HepG2 (cell line): ENCODE results near the gene MRAP. TPM values are rescaled to one million over a fixed set of nuclear protein-coding genes. Genes with fewer than 3 reads are reported as not detected.
A peak's percentile ranks its signal among the peaks of the same experiment; 100 is the strongest.
"Not testable (repeated sequence)": the region's sequence is repeated elsewhere in the genome, so short reads cannot be mapped to it uniquely, and the experiment has no call there.

Experiments used
- ATAC-seq: fragments of 200-7000 bp; cut with Tn5 transposase; 3 replicates; pipeline ENCODE4 v1.9.1; 2020; ENCODE audit warnings: mild to moderate bottlenecking, moderate library complexity
- BruUV-seq: library from RNA; stranded (reverse); fragments of 400-500 nt; replicated peaks from 2 replicates; lab custom pipeline; 2021; lab: Mats Ljungman, UMichigan
- CTCF ChIA-PET: fragments of 300-600 bp; formaldehyde crosslinking; extraction: SDS; loops from one replicate; lab custom pipeline; 2021; ENCODE audit warnings: low total read pairs, inconsistent platforms, low intra/inter-chr PET ratio; lab: Yijun Ruan, JAX
- POLR2A ChIA-PET: fragments of 350-600 bp; sonication (Branson Sonifier 250); formaldehyde crosslinking; loops from one replicate; lab custom pipeline; 2020; ENCODE audit warnings: antibody characterized with exemption, inconsistent platforms; lab: Yijun Ruan, JAX
- DNase-seq: peaks from one replicate; pipeline ENCODE4 v3.0.0-alpha.2; 2015; ENCODE audit warnings: low spot score
- FAIRE-seq: peaks from 3 replicates; lab custom pipeline; 2011; peaks lifted over from hg19 to GRCh38; lab: Jason Lieb, UNC
- H2AFZ ChIP-seq: one replicate; pipeline ENCODE4 v1.6.1; 2011; ENCODE audit warnings: low read length, inconsistent platforms
- H3K27ac ChIP-seq: fragments of 300-600 bp; 3 replicates; pipeline ENCODE4 v1.8.0; 2011; ENCODE audit warnings: mixed run types, mild to moderate bottlenecking, mixed read lengths, low read length, inconsistent platforms; ENCODE audit not compliant: insufficient read depth; ENCODE audit errors: extremely low read length
- H3K27me3 ChIP-seq, 2 experiments: fragments of 200-600 bp in 1 of 2; 2 replicates in 1 of 2; 3 replicates in 1 of 2; pipeline versions ENCODE4 v1.6.0 to v1.8.0; 2011; ENCODE audit warnings: low read length in 2 of 2, mild to moderate bottlenecking in 2 of 2, moderate library complexity in 2 of 2, inconsistent platforms in 1 of 2; ENCODE audit not compliant: insufficient read depth in 2 of 2, control insufficient read depth in 1 of 2
- H3K36me3 ChIP-seq, 2 experiments: fragments of 200-600 bp in 1 of 2; replicated peaks in 1 of 2; 2 replicates in 1 of 2; 3 replicates in 1 of 2; pipeline versions ENCODE4 v1.5.1 to v1.8.0; 2011; ENCODE audit warnings: low read length in 2 of 2, inconsistent platforms in 1 of 2; ENCODE audit not compliant: insufficient read depth in 2 of 2, control insufficient read depth in 1 of 2
- H3K4me1 ChIP-seq: 2 replicates; pipeline ENCODE4 v1.5.1; 2012; ENCODE audit warnings: low read length, inconsistent platforms; ENCODE audit not compliant: insufficient read depth
- H3K4me2 ChIP-seq: 2 replicates; pipeline ENCODE4 v1.6.0; 2011; ENCODE audit warnings: low read depth, low read length, inconsistent platforms
- H3K4me3 ChIP-seq, 3 experiments: fragments of 200-600 bp in 1 of 3; sonication (generic), shearing (Covaris generic) in 1 of 3; replicated peaks in 1 of 3; 2 replicates each; pipeline ENCODE4 v1.5.1; 2011 to 2016; ENCODE audit warnings: low read length in 3 of 3, inconsistent platforms in 2 of 3, low read depth in 2 of 3, mild to moderate bottlenecking in 2 of 3, control low read depth in 1 of 3, mixed read lengths in 1 of 3; ENCODE audit not compliant: insufficient read depth in 1 of 3
- H3K79me2 ChIP-seq: one replicate; pipeline ENCODE4 v1.6.1; 2011; ENCODE audit warnings: low read length, inconsistent platforms; ENCODE audit not compliant: insufficient read depth
- H3K9ac ChIP-seq: 2 replicates; pipeline ENCODE4 v1.6.0; 2011; ENCODE audit warnings: mild to moderate bottlenecking, low read depth, low read length, inconsistent platforms; ENCODE audit not compliant: insufficient read depth
- H3K9me3 ChIP-seq: 2 replicates; pipeline ENCODE4 v1.5.1; 2012; ENCODE audit warnings: mild to moderate bottlenecking, low read length
- H4K20me1 ChIP-seq: 2 replicates; pipeline ENCODE4 v1.6.0; 2011; ENCODE audit warnings: inconsistent platforms, mild to moderate bottlenecking, low read length, moderate library complexity; ENCODE audit not compliant: insufficient read depth
- ZNF44 ChIP-seq: sonication (generic); formaldehyde crosslinking; IDR thresholded peaks from 2 replicates; pipeline ENCODE4 v1.5.1; 2020; ENCODE audit warnings: mild to moderate bottlenecking, missing genetic modification reagents
- ZNF629 ChIP-seq: sonication (generic); formaldehyde crosslinking; conservative IDR thresholded peaks from 2 replicates; pipeline ENCODE4 v1.5.0; 2020; ENCODE audit warnings: missing genetic modification reagents
- WGBS: methylation state at CpG from one replicate; pipeline ENCODE4 v1.1.6; 2017; ENCODE audit warnings: low lambda C conversion rate; 5-methylcytosine and 5-hydroxymethylcytosine counted together
- in situ Hi-C: cut with HindIII; loops from 2 replicates; pipeline ENCODE4 v1.10.0; 2017; ENCODE audit warnings: low pct_unique_long_range_greater_than_20kb; ENCODE audit not compliant: extremely low pct_ligation_motif_present
- intact Hi-C: fragments of 100-400 bp; cut with micrococcal nuclease; formaldehyde crosslinking; loops from one replicate; pipeline ENCODE4 v1.10.0; 2022; ENCODE audit not compliant: unreplicated experiment
- polyA plus RNA-seq, 8 experiments: library from polyadenylated mRNA; depleted of rRNA in 3 of 8; stranded (reverse) in 7 of 8; unstranded in 1 of 8; fragments of >200 nt; fragmentation: Illumina TruSeq in 4 of 8; extraction: Trizol in 4 of 8; gene quantifications; 2 replicates each; pipeline versions ENCODE4 v1.2.1 to v1.2.3, GENCODE V29; 2011 to 2016; ENCODE audit warnings: low read depth in 4 of 8, missing spikeins in 1 of 8, mixed read lengths in 1 of 8; ENCODE audit not compliant: insufficient read depth in 1 of 8
- total RNA-seq, 5 experiments: library from RNA; depleted of rRNA; stranded (reverse); fragments of >200 nt; fragmentation: Illumina TruSeq; extraction: Trizol; gene quantifications; 2 replicates each; pipeline ENCODE4 v1.2.3, GENCODE V29; 2016; ENCODE audit warnings: low read depth in 1 of 5

Gene MRAP
- total and polyA plus RNA-seq, 2 of the 13 experiments (the other 11 are each of a cell fraction or from before 2014, with no cell fraction given) = 0.46 to 1.2 TPM

DNA sequence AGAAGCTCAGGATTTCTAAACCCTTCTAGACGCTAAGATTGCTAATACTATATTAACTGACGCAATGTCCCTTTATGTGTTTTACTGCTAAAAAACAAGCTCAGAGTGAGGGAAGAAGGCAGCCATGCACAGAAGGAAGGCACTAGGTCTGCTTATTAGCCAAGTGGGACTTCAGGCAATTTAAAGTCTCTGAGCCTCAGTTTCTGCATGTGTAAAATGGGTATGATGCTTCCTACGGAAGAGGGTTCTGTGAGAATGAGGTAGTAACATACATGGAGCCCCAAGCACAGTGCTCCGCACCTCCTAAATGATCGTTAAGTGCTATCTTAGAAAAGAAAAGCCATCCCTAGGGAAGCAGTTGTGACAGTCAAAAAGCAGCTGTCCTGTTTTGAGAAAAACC, 36.7 kb upstream of the MRAP start:
- intact Hi-C loops = no loop called here
- WGBS = 52% methylated on average over 5 of the region's 5 CpGs
- Histone ChIP-seq H4K20me1 (no peaks in the 10 kb centered on the region), H3K79me2 (no peaks in the 10 kb centered on the region), H3K4me3 (no peak overlapping the region), H3K4me1 (no peaks in the 10 kb centered on the region), H3K27ac (no peak overlapping the region), H3K27me3 (peaks cover 0 to 9% of the 10 kb centered on the region in 2 experiments; a peak in 3 of 5 replicates), H3K9ac (no peak overlapping the region), H3K36me3 (peaks cover 1% of the 10 kb centered on the region in 2 experiments; a peak in 1 of 5 replicates), H3K4me2 (no peak overlapping the region), H2AFZ (no peak overlapping the region), H3K9me3 (no peaks in the 10 kb centered on the region)
- DNase-seq = no peak
- TF ChIP-seq ZNF44 (CRISPR knock-in tag) (no peak), ZNF629 (peak; percentile 72)
- in situ Hi-C loops = loop anchor here (5.0 to 25.0 kb wide), 2 partner anchors 275 to 395 kb away; no protein-coding TSS in a partner anchor
- no peak for ATAC-seq
- no TSS peak for BruUV-seq
- ChIA-PET CTCF (no interaction called here), POLR2A (no interaction called here)
- FAIRE-seq = no peak

DNA sequence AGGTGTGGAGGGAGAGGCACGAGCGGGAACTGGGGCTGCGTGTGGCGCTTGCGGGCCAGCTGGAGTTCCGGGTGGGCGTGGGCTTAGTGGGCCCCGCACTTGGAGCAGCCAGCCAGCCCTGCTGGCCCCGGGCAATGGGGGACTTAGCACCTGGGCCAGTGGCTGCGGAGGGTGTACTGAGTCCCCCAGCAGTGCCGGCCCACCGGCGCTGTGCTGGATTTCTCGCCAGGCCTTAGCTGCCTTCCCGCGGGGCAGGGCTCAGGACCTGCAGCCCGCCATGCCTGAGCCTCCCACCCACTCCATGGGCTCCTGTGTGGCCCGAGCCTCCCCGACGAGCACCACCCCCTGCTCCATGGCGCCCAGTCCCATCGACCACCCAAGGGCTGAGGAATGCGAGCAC, 33.3 kb upstream of the MRAP start:
- H2AFZ ChIP-seq, H3K4me1 ChIP-seq, BruUV-seq, CTCF ChIA-PET, ATAC-seq, H3K9me3 ChIP-seq, H3K4me3 ChIP-seq, intact Hi-C loops, H3K27me3 ChIP-seq, POLR2A ChIA-PET, DNase-seq, H3K79me2 ChIP-seq, H3K4me2 ChIP-seq, H3K27ac ChIP-seq, H3K9ac ChIP-seq, H4K20me1 ChIP-seq, FAIRE-seq: not testable (repeated sequence)
- peaks cover 7 to 26% of the 10 kb centered on the region in 2 experiments for H3K36me3 ChIP-seq
- in situ Hi-C loops = loop anchor here (25.0 kb wide), 1 partner anchor 278 kb away; no protein-coding TSS in a partner anchor
- WGBS = 100% methylated on average over 2 of the region's 23 CpGs
